ENCODE data around the gene PFKFB3.

DNA sequence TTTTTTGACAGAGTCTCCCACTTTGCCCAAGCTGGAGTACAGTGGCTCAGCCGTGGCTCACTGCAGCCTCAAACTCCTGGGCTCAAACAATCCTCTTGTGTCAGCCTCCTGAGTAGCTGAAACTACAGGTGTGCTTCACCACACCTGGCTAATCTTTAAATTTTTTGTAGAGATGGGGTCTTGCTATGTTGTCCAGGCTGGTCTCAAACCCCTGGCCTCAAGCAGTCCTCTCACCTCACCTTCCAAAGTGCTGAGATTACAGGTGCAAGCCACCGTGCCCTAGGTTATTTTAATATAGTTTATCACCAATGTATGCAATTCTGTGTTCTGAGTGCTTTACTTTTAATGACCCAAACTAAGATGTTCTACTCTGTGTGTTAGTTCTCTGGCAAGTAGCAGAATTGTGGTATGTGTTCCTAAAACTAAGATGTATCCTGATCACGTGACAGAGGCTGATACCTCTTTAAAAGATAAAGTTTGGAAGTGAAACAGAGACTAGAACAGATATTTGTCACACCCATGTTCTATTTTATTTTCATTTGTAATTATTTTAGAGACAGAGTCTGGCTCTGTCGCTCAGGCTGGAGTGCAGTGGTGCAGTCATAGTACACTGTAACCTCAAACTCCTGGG, 22.1 kb upstream of the PFKFB3 start:
- TF ChIP-seq, protein P1, sequence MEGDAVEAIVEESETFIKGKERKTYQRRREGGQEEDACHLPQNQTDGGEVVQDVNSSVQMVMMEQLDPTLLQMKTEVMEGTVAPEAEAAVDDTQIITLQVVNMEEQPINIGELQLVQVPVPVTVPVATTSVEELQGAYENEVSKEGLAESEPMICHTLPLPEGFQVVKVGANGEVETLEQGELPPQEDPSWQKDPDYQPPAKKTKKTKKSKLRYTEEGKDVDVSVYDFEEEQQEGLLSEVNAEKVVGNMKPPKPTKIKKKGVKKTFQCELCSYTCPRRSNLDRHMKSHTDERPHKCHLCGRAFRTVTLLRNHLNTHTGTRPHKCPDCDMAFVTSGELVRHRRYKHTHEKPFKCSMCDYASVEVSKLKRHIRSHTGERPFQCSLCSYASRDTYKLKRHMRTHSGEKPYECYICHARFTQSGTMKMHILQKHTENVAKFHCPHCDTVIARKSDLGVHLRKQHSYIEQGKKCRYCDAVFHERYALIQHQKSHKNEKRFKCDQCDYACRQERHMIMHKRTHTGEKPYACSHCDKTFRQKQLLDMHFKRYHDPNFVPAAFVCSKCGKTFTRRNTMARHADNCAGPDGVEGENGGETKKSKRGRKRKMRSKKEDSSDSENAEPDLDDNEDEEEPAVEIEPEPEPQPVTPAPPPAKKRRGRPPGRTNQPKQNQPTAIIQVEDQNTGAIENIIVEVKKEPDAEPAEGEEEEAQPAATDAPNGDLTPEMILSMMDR (IDR thresholded peaks at IDR 0.05) = no peak
- no peak for TF ChIP-seq POLR2A (IDR thresholded peaks at IDR 0.05)

All from adrenal gland (tissue), 5 donors.